Caco-2 (cell line): ENCODE results near the gene DMRT1. TPM values are rescaled to one million over a fixed set of nuclear protein-coding genes. Genes with fewer than 3 reads are reported as not detected.

Experiments
- BruUV-seq: library from RNA; stranded (reverse); fragments of 400-500 nt; replicated peaks from 2 replicates; lab custom pipeline; 2021; lab: Mats Ljungman, UMichigan
- CTCF ChIA-PET: fragments of 300-600 bp; sonication (Branson Sonifier 250); formaldehyde crosslinking; loops from one replicate; lab custom pipeline; 2022; ENCODE audit warnings: antibody characterized with exemption; lab: Charles Lee
- POLR2A ChIA-PET: fragments of 300-600 bp; sonication (Branson Sonifier 250); formaldehyde crosslinking; loops from one replicate; lab custom pipeline; 2022; ENCODE audit warnings: antibody characterized with exemption; lab: Charles Lee
- DNase-seq, 2 experiments: peaks; one replicate each; pipeline versions ENCODE4 v3.0.0 to v3.0.0-alpha.2; 2020 to 2022
- H3K27me3 ChIP-seq: replicated peaks from 2 replicates; pipeline ENCODE4 v1.6.0; 2011; ENCODE audit warnings: low read length; ENCODE audit not compliant: control insufficient read depth, insufficient read depth
- H3K36me3 ChIP-seq: 2 replicates; pipeline ENCODE4 v1.5.1; 2011; ENCODE audit warnings: low read length; ENCODE audit not compliant: control insufficient read depth, insufficient read depth
- H3K4me1 ChIP-seq: fragments of 250-450 bp; sonication (Bioruptor Pico); 2 replicates; pipeline ENCODE4 v1.5.1; 2020; ENCODE audit warnings: mild to moderate bottlenecking
- H3K4me3 ChIP-seq: 2 replicates; pipeline ENCODE4 v1.5.1; 2011; ENCODE audit warnings: low read depth, mild to moderate bottlenecking, control low read depth, low read length
- H3K9me3 ChIP-seq: fragments of 250-450 bp; sonication (Bioruptor Pico); 2 replicates; pipeline ENCODE4 v1.5.1; 2020; ENCODE audit warnings: mild to moderate bottlenecking, moderate library complexity
- H3K27ac Mint-ChIP-seq: one replicate; pipeline ENCODE4 v1.8.0; 2022; ENCODE audit warnings: mixed read lengths; ENCODE audit not compliant: unreplicated experiment
- H3K27me3 Mint-ChIP-seq: one replicate; pipeline ENCODE4 v1.8.0; 2022; ENCODE audit warnings: mixed read lengths; ENCODE audit not compliant: insufficient read depth, unreplicated experiment
- H3K36me3 Mint-ChIP-seq: one replicate; pipeline ENCODE4 v1.8.0; 2022; ENCODE audit warnings: mild to moderate bottlenecking, mixed read lengths; ENCODE audit not compliant: insufficient read depth, unreplicated experiment
- H3K4me1 Mint-ChIP-seq: one replicate; pipeline ENCODE4 v1.8.0; 2022; ENCODE audit warnings: low read depth, mixed read lengths; ENCODE audit not compliant: unreplicated experiment
- H3K4me3 Mint-ChIP-seq: one replicate; pipeline ENCODE4 v1.8.0; 2022; ENCODE audit warnings: mild to moderate bottlenecking, moderate library complexity, mixed read lengths; ENCODE audit not compliant: unreplicated experiment
- H3K9me3 Mint-ChIP-seq: one replicate; pipeline ENCODE4 v1.8.0; 2022; ENCODE audit warnings: mixed read lengths; ENCODE audit not compliant: unreplicated experiment
- intact Hi-C: fragments of 100-400 bp; cut with micrococcal nuclease; formaldehyde crosslinking; loops from one replicate; pipeline ENCODE4 v1.10.0; 2022; ENCODE audit not compliant: unreplicated experiment
- total RNA-seq: library from RNA; stranded (reverse); gene quantifications from 2 replicates; pipeline ENCODE4 v1.2.3, GENCODE V29; 2022
- TF ChIP-seq, protein P1 (sequence below), 2 experiments: fragments of 200-600 bp in 1 of 2; IDR thresholded peaks; 1 replicate in 1 of 2; 2 replicates in 1 of 2; pipeline versions ENCODE4 v1.5.1 to v1.8.0; 2011 to 2022; ENCODE audit warnings: antibody characterized with exemption in 1 of 2, control low read depth in 1 of 2, inconsistent platforms in 1 of 2, low read depth in 1 of 2, low read length in 1 of 2, mild to moderate bottlenecking in 1 of 2, moderate library complexity in 1 of 2; ENCODE audit not compliant: insufficient read depth in 1 of 2, severe bottlenecking in 1 of 2, unreplicated experiment in 1 of 2

Gene DMRT1
- total RNA-seq, 1 experiment from 2014 or later: not detected

DNA sequence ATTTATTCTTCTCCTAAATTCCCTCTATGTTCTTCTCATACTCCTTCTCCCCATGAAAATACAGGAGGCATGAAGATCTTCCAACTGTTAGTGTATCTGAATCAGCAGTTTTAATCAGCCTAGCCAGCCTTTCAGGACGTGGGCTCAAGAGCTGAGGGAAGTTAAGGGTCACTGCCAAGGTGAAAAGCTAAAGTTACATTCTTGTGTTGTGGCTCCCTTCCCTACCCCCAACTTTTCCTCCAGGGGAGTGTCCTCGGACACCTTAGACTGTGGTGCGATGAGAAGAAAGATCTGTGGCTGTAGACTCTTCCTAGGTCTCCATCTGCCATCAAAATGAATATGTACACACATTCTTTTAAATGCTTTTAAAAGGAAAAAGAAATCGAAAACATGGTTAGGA lies 139.1 kb downstream of the DMRT1 start:
- H3K4me3 Mint-ChIP-seq: no peak overlapping the region
- POLR2A ChIA-PET: no interaction called here
- H3K27ac Mint-ChIP-seq: no peak overlapping the region
- H3K36me3 Mint-ChIP-seq: no peaks in the 10 kb centered on the region
- CTCF ChIA-PET: interaction anchor here (1.2 to 1.7 kb wide), 2 partner anchors 29 to 52 kb away, joined by 4 read pairs; no protein-coding TSS in a partner anchor
- intact Hi-C loops: no loop called here
- H3K9me3 Mint-ChIP-seq: no peaks in the 10 kb centered on the region
- Histone ChIP-seq H3K4me3 (no peak overlapping the region), H3K27me3 (no peaks in the 10 kb centered on the region; the same call in 1 of the 2 replicates), H3K9me3 (no peaks in the 10 kb centered on the region), H3K36me3 (no peaks in the 10 kb centered on the region), H3K4me1 (no peaks in the 10 kb centered on the region)
- no peak for DNase-seq
- H3K4me1 Mint-ChIP-seq: no peaks in the 10 kb centered on the region
- TF ChIP-seq, protein P1, sequence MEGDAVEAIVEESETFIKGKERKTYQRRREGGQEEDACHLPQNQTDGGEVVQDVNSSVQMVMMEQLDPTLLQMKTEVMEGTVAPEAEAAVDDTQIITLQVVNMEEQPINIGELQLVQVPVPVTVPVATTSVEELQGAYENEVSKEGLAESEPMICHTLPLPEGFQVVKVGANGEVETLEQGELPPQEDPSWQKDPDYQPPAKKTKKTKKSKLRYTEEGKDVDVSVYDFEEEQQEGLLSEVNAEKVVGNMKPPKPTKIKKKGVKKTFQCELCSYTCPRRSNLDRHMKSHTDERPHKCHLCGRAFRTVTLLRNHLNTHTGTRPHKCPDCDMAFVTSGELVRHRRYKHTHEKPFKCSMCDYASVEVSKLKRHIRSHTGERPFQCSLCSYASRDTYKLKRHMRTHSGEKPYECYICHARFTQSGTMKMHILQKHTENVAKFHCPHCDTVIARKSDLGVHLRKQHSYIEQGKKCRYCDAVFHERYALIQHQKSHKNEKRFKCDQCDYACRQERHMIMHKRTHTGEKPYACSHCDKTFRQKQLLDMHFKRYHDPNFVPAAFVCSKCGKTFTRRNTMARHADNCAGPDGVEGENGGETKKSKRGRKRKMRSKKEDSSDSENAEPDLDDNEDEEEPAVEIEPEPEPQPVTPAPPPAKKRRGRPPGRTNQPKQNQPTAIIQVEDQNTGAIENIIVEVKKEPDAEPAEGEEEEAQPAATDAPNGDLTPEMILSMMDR (IDR thresholded peaks at IDR 0.05; ENCODE audit: insufficient read depth in 1 of 2, low read depth in 1 of 2, low read length in 1 of 2, severe bottlenecking in 1 of 2, unreplicated experiment in 1 of 2): no peak
- no TSS peak for BruUV-seq
- peaks cover 23% of the 10 kb centered on the region for H3K27me3 Mint-ChIP-seq

DNA sequence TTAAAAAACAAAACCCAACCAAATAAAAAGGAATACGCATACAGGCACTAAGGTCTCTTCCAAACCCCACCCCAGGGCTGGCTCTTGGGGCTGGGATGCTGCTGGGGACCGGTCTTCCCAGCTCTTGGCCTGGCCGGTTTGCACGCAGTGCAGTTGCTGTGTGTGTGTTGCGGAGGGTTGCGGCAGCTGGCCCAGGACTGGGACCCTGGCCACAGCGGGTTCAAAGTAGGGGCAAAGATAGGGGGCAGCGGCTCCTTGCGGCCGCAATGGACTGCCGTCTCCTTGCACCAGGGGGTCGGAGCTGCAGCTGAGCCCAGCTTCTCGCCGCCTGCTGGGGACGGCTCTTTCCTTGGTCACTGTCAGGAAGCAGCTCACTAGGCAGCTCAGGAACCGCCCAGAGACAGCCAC lies 140.0 kb downstream of the DMRT1 start:
- TF ChIP-seq, protein P1 (IDR thresholded peaks at IDR 0.05; ENCODE audit: insufficient read depth in 1 of 2, low read depth in 1 of 2, low read length in 1 of 2, severe bottlenecking in 1 of 2, unreplicated experiment in 1 of 2): no peak
- no TSS peak for BruUV-seq
- Mint-ChIP-seq H3K9me3 (no peaks in the 10 kb centered on the region), H3K27ac (no peak overlapping the region), H3K36me3 (no peaks in the 10 kb centered on the region), H3K4me1 (no peaks in the 10 kb centered on the region), H3K27me3 (peaks cover 26% of the 10 kb centered on the region), H3K4me3 (no peak overlapping the region)
- intact Hi-C loops: no loop called here
- H3K4me1 ChIP-seq: no peaks in the 10 kb centered on the region
- H3K9me3 ChIP-seq: no peaks in the 10 kb centered on the region
- no peaks in the 10 kb centered on the region; the same call in 1 of the 2 replicates for H3K27me3 ChIP-seq
- POLR2A ChIA-PET: no interaction called here
- CTCF ChIA-PET: interaction anchor here (1.2 to 1.7 kb wide), 2 partner anchors 28 to 88 kb away, joined by 3 to 4 read pairs; no protein-coding TSS in a partner anchor
- DNase-seq: no peak
- H3K36me3 ChIP-seq: no peaks in the 10 kb centered on the region
- H3K4me3 ChIP-seq: no peak overlapping the region

DNA sequence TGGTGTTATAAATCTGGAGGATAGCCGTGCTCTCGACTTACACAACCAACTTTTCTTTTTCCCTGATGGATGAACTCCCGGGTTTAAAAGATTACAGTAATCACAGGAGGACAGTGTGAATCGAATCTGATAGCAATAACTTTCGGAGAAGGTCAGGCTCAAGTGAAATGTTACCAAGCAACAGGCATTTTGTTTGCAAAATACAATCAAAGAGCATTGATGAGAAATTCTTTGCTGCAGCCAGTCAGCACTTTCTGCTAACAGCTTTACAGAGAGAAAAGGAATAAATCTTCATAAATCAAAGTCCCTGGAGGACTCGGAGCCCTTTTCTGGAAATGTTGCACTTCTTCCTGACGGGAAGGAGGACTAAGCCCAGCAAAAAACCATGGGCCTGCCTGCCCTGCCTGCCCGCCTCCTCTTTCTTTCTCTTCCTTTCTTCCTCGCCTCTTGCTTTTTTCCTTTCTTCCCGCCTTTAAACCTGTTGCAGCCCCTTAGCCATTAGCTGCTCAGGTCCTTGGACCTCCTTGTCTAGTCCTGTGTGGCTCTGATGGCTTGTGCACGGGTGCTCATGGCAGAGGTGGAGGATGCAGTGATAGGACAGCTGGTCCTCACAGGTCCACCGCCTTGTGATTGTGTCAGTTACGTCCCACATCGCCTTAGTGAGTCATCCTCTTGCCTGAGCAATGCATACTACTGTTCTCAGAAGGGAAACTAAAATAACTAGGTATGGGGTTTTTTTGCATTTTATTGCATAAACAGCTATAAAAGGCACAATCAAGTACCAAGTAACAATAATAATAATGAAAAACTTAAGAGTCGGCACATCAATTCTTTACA lies 141.1 kb downstream of the DMRT1 start:
- intact Hi-C loops: no loop called here
- ChIA-PET CTCF (no interaction called here), POLR2A (no interaction called here)
- Histone ChIP-seq H3K4me3 (no peak overlapping the region), H3K36me3 (no peaks in the 10 kb centered on the region), H3K27me3 (no peaks in the 10 kb centered on the region; the same call in 1 of the 2 replicates), H3K9me3 (no peaks in the 10 kb centered on the region), H3K4me1 (no peaks in the 10 kb centered on the region)
- peaks cover 29% of the 10 kb centered on the region for H3K27me3 Mint-ChIP-seq
- TF ChIP-seq, protein P1 (IDR thresholded peaks at IDR 0.05; ENCODE audit: insufficient read depth in 1 of 2, low read depth in 1 of 2, low read length in 1 of 2, severe bottlenecking in 1 of 2, unreplicated experiment in 1 of 2): no peak
- H3K36me3 Mint-ChIP-seq: no peaks in the 10 kb centered on the region
- no peak overlapping the region for H3K27ac Mint-ChIP-seq
- no peaks in the 10 kb centered on the region for H3K9me3 Mint-ChIP-seq
- BruUV-seq: no TSS peak
- no peak overlapping the region for H3K4me3 Mint-ChIP-seq
- no peak for DNase-seq
- H3K4me1 Mint-ChIP-seq: no peaks in the 10 kb centered on the region
